HG03175 (cell line): ENCODE data around the gene LOXL1.

Source experiments
- ATAC-seq: cut with Tn5 transposase; IDR thresholded peaks from one replicate; pipeline ENCODE4 v1.9.1; 2021; ENCODE audit warnings: mild to moderate bottlenecking, moderate library complexity; ENCODE audit not compliant: unreplicated experiment

LOXL1 gene

GRCh38 chr15:73926219-73927002 lies at the start of gene LOXL1:
LOXL1 (plus strand) TSS chr15:73926462; CDS start chr15:73926784, 322 bp downstream.
- no peak for ATAC-seq

- ATAC-seq: no peak
These were observed 46.8 kb upstream of the LOXL1 start for GRCh38 chr15:73879426-73879825.

DNA sequence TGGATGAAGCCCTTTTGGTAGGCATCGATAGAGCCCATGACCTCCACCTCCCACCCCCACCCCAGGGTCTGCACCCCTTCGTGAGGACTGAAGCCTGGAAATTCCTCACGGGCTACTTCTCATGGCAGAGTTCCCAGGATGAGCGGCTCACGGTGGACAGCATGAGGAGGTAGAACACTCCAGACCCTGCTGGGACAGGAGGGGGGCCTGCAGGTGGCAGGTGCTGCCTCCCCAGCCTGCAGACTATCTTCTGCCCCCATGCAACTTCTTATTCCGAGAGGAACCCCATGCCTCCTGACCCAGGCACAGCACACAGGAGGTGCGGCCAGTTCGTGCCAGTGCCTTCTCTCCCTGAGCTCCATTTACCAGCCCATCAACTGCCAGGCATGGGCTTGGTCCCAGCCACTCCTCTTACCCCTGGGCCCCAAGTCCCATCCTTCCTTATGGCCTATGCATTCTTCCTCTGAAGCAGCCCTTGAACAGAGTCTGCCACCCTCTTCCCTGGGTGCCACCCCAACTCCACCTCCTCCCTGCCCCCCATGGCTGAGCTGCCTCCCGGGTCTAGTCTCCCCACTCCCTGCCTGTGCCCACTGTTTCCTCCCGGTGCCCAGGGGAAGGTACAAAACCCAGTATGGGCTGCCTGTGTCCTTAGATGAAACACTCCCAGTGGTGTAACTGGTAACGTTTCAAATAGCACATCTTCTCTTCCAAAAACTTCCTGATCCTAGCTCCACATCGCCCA lies 44.5 kb upstream of the LOXL1 start:
- ATAC-seq: no peak

DNA sequence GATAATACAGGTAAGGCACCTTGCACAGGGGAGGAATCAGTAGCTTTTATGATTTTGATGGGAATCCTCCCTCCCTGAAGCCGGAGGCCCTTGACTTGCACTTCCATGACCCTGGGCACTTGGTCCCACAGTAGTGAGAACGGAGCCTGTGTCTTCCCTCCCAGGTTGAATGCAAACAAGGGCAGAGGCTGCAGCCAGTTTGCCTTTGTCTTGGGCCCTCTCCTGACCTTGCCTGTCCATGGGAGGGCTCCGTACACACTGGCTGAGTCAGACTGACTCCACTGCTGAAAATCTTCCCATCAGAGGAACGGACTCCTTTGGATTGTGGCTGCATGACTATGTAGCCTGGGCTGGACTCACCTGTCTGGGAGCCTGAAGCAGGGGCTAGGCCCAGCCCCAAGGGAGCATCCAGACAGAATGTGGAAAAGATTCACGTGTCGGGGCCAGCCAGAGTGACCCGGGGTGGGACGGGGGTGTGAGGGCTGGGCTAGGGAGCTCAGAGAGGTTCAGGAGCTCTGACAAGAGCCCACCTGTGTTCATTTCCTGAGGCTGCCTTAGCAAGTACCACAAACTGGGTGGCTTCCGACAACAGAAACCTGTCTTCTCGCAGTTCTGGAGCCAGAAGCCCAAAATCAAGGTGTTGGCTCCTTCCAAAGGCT lies 43.4 kb upstream of the LOXL1 start:
- ATAC-seq: no peak

- ATAC-seq: no peak
These were observed 42.1 kb upstream of the LOXL1 start for GRCh38 chr15:73884159-73884558.

GRCh38 chr15:73885954-73886700 lies 40.1 kb upstream of the LOXL1 start:
- ATAC-seq: no peak

DNA sequence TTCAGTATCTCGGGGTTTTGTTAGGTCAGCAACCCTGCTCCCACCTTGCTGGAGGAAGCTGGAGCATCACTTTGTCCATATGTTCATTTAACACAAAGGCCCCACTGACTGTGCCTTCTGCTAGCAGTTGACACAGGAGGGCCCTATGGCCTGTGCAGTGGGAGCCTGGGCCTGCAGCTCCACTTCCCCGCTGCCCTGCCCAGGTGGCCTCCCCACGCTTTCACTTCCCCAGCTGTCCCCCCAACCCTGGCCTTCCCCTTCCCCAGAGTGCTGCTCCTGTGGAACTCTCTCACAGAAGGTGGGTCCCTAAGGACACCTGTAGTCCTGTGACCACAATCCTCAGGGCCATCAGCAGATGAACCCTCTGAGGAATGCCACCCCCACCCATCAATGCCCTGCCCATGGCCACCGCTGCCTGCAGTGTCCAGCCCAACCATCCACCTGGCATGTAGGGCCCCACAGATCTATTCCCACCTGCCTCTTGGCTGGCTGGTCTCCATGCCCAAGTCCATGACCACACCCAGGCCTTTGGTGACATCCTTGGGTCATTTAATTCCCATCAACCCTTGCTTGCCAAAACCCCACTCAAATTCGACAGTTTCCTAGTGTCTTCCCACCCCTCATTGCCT lies 39.4 kb upstream of the LOXL1 start:
- no peak for ATAC-seq

GRCh38 chr15:73887481-73887880 lies 38.8 kb upstream of the LOXL1 start:
- ATAC-seq: no peak

DNA sequence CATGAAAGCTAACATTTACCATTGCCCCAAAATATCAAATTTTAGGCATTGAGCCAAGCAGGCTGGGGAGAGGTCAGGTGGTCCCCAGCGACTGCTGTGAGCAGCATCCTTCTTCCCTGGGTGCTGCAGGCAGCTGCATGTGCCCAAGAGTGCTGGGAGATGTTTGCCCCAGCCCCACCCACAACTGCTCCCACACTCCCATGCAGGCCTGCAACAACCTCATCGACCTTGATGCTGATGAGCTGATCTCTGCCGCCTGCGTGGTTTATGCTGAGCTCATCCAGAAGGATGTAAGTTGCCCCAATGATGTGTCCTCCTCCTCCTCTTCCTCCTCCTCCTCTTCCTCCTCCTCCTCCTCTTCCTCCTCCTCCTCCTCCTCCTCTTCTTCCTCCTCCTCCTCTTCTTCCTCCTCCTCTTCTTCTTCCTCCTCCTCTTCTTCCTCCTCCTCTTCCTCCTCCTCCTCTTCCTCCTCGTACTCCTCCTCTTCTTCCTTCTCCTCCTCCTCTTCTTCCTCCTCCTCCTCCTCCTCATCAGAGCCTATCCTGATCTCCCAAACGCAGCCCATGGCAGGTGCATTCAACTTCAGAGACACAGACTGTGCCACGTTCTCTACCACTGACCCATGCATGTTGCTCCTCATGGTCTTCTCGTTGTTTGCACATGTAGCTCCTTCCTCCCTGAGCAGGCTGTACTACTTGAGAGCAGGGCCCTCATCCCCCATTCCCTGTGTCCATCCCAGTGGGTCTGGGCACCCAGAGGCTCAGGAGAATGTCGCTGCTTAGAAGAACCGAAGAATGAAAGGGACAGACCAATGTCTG lies 37.8 kb upstream of the LOXL1 start:
- no peak for ATAC-seq

- no peak for ATAC-seq
These were observed 37.1 kb upstream of the LOXL1 start for GRCh38 chr15:73889053-73889761.

- ATAC-seq: no peak
These were observed 36.5 kb upstream of the LOXL1 start for GRCh38 chr15:73889762-73890124.

DNA sequence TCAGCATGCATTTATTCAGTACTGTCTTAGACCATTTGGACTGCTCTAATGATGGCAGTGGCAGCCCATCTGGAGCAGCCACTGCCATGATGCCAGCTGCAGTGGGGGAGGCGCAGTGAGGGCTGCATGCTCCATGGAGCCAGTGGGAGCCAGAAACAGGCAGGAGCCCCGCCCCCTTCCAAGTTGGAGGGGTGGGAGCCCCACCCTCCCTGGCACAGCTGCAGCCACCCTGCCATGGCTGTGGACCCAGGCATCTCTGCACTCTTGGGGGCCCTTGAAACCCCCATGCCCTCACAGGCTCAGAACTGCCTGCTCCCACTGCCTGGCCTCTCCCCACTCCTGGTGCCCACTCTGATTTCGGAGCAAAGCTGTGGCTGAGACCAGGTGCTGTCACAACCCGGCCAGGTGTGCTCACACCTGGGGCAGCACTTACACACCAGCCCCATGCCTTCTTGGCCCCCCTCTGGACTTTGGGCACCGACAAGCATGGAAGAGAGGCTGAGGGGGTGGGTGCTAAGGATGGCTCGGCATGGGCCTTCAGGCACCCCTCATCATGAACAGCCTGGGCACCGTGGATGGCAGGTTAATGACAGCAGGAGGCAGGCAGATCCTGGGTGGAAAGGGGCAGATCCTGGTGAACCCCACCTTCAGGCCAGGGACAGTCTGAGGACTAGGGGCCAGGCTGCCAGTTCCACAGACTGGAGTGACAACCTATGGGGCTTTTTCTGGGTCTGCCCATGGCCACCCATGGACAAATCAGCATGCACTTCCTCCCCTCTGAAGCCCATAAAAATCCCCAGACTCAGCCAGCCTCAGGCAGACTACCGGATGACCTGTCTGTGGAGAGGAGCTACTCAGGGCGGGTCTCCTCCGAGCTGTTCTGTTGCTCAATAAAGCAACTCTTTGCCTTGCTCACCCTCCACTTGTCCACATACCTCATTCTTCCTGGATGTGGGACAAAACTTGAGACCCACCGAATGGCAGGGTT lies 34.6 kb upstream of the LOXL1 start:
- ATAC-seq: no peak

DNA sequence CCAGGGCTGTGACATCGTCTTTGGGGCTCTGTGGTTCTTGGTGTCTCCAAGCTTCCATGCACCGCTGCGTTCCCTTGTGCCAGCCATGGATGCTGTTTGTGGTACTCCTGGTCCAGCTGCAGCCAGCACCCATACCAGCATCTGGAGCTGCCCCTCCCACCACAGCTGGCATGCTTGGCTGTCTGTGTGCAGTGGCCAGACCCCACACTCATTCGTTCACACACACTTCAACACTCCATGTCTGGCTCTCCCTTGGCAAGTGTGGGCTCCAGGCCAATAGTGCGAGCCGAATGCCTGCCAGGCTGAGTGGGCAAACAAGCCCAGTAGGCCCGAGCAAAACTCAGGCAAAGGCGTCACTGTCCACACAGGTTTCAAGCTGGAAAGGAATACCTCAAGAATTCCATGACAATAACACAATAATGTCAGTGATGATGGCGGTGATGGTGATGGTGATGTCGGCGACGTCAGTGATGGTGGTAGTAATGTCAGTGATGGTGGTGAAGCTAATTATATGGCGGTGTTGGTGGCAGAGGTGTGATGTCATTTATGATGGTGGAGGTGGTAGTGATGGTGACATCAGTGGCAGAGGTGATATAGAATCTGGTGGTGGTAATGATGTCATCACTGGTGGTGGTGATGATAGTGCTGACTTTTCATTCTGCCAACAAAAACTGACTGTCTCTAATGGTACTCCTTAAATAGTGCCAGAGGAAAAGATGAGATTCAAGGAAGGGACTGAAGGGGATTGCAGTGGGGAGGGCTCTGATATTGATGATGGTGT lies 33.6 kb upstream of the LOXL1 start:
- ATAC-seq: no peak

GRCh38 chr15:73894133-73894814 lies 32.0 kb upstream of the LOXL1 start:
- no peak for ATAC-seq

GRCh38 chr15:73897441-73898261 lies 28.6 kb upstream of the LOXL1 start:
- ATAC-seq: no peak
